GM19023 (cell line): Measurements from ENCODE around the gene UBE3C.

ENCODE experiments used
- ATAC-seq: cut with Tn5 transposase; IDR thresholded peaks from one replicate; pipeline ENCODE4 v1.9.1; 2021; ENCODE audit warnings: mild to moderate bottlenecking, moderate library complexity; ENCODE audit not compliant: unreplicated experiment

UBE3C gene

GRCh38 chr7:157318015-157318706 is 179.4 kb downstream of the UBE3C start:
- peak; percentile 70 for ATAC-seq
